WI38 (cell line): ENCODE data around the gene CSHL1.

ENCODE experiments used
- H3K4me3 ChIP-seq: 2 replicates; pipeline ENCODE4 v1.5.1; 2011; ENCODE audit warnings: low read depth, mild to moderate bottlenecking, control low read depth, low read length
- TF ChIP-seq, protein P1 (sequence below): IDR thresholded peaks from 2 replicates; pipeline ENCODE4 v1.5.1; 2012; ENCODE audit warnings: low read depth, mild to moderate bottlenecking, control low read depth, low read length

Gene CSHL1

DNA sequence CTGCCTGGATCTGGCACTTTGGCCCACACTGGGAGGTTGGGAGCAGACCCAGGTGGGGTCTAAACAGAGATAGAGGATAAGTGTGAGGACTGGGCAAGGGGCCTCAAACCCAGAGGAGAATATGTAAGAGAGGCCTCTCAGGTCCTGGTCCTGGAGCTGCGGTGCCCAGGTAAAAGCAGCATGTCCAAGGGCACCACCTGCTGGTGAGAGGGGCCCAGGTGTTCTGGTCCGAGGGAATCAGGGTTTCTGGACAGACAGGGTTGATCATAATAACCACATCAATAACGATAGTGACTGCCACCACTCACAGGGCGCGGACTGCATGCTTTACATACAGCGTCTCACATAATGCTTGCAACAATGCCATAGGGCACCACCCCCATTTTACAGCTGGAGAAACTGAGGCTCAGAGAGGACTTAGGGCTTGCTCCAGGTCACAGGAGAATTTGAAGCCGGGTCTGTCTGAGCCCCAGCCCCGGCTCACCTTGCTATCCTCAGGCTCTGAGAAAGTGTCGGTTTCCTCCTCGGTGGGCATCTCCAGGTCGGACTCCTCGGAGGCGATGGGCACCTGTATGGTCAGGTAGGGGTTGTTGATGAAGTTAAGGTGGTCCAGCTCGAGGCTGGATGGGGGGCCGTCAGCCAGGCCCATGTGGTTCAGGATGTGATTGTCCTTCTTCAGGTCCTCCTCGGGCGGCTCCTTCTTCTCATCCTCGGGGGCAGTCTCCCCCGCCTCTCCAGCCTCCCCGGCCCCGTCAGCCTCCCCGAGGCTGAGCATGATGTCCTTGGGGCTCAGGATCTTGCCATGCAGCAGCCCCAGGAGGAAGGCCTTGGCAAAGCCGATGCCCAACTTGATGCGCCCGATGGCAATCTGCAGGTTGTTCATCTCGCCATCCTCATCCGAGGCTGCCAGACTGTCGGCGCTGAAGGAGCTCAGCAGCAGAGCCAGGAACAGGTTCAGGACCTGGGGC is 40.2 kb upstream of the CSHL1 start:
- TF ChIP-seq, protein P1, sequence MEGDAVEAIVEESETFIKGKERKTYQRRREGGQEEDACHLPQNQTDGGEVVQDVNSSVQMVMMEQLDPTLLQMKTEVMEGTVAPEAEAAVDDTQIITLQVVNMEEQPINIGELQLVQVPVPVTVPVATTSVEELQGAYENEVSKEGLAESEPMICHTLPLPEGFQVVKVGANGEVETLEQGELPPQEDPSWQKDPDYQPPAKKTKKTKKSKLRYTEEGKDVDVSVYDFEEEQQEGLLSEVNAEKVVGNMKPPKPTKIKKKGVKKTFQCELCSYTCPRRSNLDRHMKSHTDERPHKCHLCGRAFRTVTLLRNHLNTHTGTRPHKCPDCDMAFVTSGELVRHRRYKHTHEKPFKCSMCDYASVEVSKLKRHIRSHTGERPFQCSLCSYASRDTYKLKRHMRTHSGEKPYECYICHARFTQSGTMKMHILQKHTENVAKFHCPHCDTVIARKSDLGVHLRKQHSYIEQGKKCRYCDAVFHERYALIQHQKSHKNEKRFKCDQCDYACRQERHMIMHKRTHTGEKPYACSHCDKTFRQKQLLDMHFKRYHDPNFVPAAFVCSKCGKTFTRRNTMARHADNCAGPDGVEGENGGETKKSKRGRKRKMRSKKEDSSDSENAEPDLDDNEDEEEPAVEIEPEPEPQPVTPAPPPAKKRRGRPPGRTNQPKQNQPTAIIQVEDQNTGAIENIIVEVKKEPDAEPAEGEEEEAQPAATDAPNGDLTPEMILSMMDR = no peak
- H3K4me3 ChIP-seq = no peak overlapping the region

DNA sequence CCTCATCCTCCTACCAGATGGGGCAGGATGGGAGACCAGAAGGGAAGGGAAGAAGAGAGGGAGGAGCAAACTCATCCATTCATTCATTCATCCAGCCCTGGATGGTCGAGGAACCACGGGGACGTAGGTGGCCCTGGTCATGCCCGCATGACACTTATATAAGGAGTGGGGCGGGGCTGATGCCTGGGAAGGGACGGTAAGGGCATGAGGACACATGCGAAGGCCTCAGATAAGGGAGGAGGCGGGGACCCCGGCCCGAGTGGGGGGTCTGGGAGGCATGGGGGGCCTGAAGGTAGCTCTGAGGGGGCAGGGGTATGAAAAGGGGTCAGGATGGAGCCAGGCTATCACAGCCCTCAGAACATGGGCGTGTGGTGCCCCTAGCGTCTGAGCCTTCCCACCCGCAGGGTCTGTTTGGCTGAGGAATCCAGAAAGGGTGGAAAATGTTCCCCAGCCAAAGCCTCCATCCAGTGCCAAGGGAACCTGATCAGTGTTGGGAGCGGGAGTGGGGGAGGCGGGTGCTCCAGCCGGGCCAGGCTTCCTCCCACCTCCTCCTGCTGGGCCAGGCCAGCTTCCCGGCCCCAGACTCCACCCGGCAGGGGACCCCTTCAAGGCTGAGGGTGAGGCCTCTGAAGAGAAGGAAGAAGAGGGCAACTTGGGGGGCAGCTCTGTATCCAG is 38.7 kb upstream of the CSHL1 start:
- H3K4me3 ChIP-seq = no peak overlapping the region
- TF ChIP-seq, protein P1 = no peak

DNA sequence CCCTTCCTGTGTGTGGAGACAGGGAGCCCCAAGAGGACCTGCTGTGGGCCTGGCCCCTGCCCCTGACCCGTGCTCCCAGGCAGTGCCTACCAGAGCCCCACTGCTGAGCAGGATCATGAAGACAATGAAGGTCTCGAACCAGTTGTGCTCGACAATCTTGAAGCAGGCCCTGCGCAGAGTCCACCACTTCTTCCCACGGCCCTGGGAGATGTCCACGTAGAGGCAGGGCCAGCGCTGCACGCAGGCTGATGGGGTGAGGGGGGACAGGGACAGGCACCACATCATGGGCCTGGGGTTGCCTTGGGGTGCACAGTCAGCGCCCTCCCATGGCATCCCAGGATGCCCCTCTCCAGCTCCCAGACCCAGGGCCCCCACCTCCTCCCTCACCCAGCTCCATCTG is 37.5 kb upstream of the CSHL1 start:
- TF ChIP-seq, protein P1 = no peak
- H3K4me3 ChIP-seq = no peak overlapping the region

DNA sequence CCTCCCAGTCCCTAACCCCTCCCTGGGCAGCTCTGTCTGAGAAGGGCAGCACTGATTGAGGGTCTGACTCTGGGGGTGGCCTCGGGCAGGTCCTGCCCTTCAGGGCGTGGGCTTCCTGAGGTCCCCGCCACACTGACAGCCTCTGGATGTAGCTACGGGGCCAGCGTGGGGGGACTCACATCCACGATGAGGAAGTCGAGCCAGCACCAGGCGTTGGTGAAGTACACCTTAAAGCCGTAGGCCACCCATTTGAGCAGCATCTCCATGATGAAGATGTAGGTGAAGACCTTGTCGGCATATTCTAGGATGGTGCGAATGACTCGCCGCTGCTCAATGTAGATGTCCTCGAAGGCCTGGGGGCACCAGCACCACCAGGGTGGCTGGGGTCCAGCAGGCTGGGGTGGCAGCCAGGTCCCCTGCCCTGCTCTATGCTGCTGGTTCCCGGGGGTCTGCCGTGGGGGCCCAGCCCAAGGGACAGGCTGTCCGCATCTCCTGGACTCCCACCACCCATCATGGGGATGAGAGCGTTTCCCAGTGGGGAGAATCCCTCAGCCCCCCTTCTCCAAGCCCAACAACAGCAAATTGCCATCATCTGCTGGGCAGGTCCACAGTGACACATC is 36.8 kb upstream of the CSHL1 start:
- no peak overlapping the region for H3K4me3 ChIP-seq

DNA sequence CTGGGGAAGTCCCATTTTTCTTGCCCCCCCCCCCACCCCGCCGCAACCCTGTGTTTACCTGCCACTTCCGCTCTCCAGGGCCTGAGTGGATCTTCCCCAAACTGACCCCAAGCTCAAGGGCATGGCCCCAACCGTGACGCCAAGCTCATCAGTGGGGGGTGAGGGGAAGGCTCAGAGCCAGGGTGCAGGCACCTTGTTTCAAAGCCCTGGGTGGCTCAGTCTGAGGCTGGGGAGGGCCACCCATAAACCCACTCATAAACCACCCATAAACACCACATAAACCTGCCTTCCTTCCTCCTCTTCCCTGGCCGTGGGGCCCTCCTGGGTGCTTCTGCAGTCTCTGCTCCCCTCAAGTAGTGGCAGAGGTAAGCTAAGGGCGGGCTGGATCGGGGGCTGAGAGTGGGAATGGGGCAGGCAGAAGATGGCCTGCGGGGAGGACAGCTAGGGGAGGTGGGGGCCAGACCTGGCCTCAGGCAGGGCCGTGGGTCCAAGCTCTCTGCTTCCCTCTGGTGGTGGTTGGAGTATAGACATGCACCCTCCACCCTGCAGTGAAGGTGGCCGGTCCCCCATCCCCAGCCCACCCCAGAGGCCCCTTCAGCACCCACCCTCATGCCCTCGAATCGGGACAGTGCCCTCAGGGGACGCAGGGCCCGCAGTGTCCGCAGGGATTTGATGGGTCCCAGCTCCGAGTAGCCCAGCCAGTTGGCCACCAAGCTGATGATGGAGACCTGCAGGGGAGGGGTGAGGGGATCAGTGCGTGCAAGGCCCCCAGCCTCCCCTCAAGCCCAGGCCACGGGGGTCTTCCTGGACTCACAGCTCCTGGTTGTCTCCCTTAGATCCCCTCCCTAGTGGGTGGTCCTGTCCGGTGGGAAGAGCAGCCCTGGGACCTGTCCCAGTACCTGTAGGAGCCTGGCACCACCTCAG is 35.6 kb upstream of the CSHL1 start:
- TF ChIP-seq, protein P1 = peak; percentile 48; the same call in 1 of the 2 replicates
- H3K4me3 ChIP-seq = no peak overlapping the region

More for the DNA sequence above, 36.8 kb upstream of the CSHL1 start:
- TF ChIP-seq, protein P1 = no peak

DNA sequence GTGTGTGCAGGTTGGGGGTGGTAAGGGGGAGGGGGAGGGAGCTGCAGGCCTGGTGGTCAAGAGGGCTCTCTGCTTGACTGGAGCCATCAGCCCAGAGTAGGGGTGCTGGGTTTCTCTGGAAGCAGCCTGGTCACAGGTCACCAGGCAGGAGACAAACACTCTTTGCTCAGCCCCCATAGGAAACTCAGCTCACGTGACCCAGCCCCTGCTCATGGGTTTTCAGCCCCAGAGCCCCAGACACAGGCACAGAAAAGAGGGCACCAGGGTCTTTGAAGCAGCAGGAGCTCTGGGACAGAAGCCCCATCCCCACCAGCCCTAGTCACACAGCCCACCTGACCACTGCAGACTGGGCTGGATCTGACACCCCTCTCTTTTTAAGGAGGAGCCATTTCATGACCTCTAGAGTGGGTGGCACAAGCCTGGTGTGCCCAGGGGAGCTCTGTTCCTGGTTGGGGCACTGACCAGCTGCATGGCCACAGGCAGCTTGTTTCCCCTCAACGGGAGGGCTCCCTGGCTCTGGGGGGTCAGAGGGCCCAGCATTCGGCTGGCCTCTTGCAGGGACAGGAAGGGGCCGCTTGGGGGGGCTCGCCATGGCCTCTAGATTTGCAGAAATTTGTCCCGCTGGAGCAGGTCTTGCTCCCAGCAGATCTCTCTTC is 34.9 kb upstream of the CSHL1 start:
- H3K4me3 ChIP-seq = no peak overlapping the region
- TF ChIP-seq, protein P1 = no peak
